HepG2 (cell line): ENCODE data around the gene NAPG.

Experiments
- ATAD3A ChIP-seq: sonication (generic); formaldehyde crosslinking; IDR thresholded peaks from 2 replicates; pipeline ENCODE4 v1.4.0; 2020; ENCODE audit warnings: missing genetic modification reagents
- ATF5 ChIP-seq: sonication (generic); formaldehyde crosslinking; IDR thresholded peaks from 2 replicates; pipeline ENCODE4 v1.4.0; 2020; ENCODE audit warnings: mild to moderate bottlenecking, low read depth, missing genetic modification reagents
- FOXP1 ChIP-seq, 2 experiments: fragments of 450-650 bp in 1 of 2; IDR thresholded peaks; 2 replicates each; pipeline ENCODE4 v1.6.1; 2017 to 2018; ENCODE audit warnings: antibody characterized with exemption in 1 of 2
- FUBP1 ChIP-seq: sonication (generic); formaldehyde crosslinking; IDR thresholded peaks from 2 replicates; pipeline ENCODE4 v1.5.1; 2020; ENCODE audit warnings: missing genetic modification reagents, mild to moderate bottlenecking, borderline replicate concordance
- GFI1 ChIP-seq: sonication (generic); formaldehyde crosslinking; IDR thresholded peaks from 2 replicates; pipeline ENCODE4 v1.5.0; 2020; ENCODE audit warnings: missing genetic modification reagents, mild to moderate bottlenecking, borderline replicate concordance
- HBP1 ChIP-seq: IDR thresholded peaks from 2 replicates; pipeline ENCODE4 v1.6.1; 2016; ENCODE audit warnings: low read depth, control low read depth
- KAT7 ChIP-seq: IDR thresholded peaks from 2 replicates; pipeline ENCODE4 v1.6.1; 2018; ENCODE audit warnings: borderline replicate concordance, missing compliant biosample characterization
- NFE2L2 ChIP-seq: fragments of 150-350 bp; IDR thresholded peaks from 2 replicates; pipeline ENCODE4 v1.6.1; 2014; ENCODE audit warnings: low read length
- PHF20 ChIP-seq: sonication (generic); formaldehyde crosslinking; IDR thresholded peaks from 2 replicates; pipeline ENCODE4 v1.5.0; 2020; ENCODE audit warnings: mild to moderate bottlenecking, missing genetic modification reagents
- SMC3 ChIP-seq: IDR thresholded peaks from 2 replicates; pipeline ENCODE4 v1.6.1; 2011; ENCODE audit warnings: low read length, improper control_type of control experiment
- ZNF318 ChIP-seq: sonication (generic); formaldehyde crosslinking; IDR thresholded peaks from 2 replicates; pipeline ENCODE4 v1.4.0; 2020; ENCODE audit warnings: mild to moderate bottlenecking, missing genetic modification reagents

GRCh38 chr18:10487154-10487553, 38.7 kb upstream of the NAPG start:
- TF ChIP-seq GFI1 (CRISPR knock-in tag) (no peak), ATF5 (CRISPR knock-in tag) (no peak), HBP1 (CRISPR knock-in tag) (no peak), FOXP1 (IDR thresholded peaks at IDR 0.05) (no peak), FOXP1 (CRISPR knock-in tag; IDR thresholded peaks at IDR 0.05) (no peak), ATAD3A (no peak), ZNF318 (no peak), PHF20 (CRISPR knock-in tag) (no peak), NFE2L2 (no peak), KAT7 (CRISPR knock-in tag) (no peak), SMC3 (no peak), FUBP1 (CRISPR knock-in tag) (no peak)
